GOT3 (cell line): ENCODE measurements around the gene AMFR.

ENCODE experiments used
- DNase-seq: peaks from one replicate; lab custom pipeline; 2025; ENCODE audit warnings: mixed read lengths; lab: John Stamatoyannopoulos, UW

The AMFR gene

DNA sequence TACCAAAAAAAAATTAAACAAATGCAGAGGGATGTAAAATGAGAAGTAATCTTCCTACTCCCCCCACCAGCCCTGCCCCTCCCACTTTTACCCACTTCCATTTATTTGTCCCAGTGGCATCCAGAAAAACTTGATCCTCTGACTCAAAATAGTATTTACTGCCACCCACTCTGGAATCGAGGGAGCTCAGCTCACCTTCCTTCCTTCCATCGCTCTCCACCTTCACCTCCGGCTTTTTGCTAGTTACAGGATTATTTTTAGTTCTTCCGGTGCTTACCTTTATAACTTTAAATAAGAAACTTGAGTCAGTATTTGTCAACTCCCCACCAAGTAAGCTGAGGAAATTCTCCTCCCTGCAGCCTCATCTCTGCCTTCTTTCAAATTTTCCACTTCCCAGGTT lies 94.9 kb downstream of the AMFR start:
- DNase-seq = no peak

DNA sequence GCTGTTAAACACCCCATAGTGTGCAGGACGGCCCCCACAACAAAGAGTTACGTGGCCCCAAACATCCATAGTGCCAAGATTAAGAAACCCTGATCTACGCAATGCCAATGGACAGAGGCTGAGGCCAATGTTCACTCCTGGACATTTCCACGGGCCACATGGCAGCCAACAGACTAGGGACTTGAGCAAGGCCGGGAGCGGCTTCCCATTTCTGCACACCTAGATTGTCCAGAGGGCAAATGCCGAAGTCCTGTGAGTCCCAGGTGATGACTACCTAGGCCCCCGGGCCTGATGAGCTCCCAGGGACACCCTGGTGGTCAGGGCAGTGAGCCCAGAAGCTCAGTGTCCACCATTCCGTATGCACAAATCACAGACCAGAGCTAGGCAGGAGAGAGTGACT lies 95.5 kb downstream of the AMFR start:
- DNase-seq = no peak

DNA sequence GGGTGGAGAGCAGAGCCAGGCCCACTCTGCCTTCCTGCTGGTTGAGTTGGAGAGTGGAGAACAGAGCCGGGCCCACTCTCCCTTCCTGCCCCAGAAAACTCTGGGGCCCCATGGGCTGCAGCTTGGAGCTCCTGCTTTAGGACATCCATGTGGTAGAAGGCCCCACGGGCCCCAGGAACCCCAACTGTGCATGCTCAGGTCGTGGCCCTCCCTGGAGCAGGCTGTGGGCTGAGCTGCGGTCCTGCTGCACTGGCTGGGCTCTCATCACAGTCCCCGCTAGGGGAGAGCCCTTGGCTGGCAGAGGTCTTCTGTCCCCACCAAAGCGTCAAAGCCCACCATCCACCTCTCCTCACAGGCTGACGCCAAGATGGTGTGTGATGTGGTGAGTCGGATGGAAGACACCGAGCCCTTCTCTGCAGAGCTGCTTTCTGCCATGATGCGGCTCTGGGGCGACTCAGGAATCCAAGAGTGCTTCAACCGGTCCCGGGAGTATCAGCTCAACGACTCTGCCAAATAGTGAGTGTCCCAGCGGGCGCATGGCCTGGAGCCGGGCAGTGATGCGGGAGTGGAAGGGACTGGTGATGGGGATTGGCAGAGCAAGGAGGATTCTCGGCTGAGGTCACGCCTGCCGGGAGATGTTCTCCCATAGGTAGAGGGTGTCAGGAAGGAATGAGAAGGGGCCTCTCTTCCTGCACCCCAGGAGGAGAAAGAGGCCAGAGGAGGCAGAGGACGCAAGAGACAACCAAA lies 96.9 kb downstream of the AMFR start:
- DNase-seq = no peak

DNA sequence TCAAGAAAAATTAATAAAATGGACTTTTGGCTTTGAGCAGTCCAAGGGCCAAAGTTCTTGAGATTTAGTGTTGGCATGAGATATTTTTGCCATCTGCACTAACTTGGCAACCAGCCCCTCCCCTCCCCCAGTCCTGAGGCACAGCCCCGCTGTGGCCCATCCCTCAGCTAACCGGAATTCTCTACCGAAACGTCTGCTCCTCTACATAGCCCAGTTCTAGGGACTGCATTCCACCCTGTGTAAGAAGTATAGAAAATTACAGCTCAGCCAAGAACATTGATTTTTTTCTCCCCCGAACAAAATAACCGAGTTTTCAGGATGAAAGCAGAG lies 97.5 kb downstream of the AMFR start:
- no peak for DNase-seq

DNA sequence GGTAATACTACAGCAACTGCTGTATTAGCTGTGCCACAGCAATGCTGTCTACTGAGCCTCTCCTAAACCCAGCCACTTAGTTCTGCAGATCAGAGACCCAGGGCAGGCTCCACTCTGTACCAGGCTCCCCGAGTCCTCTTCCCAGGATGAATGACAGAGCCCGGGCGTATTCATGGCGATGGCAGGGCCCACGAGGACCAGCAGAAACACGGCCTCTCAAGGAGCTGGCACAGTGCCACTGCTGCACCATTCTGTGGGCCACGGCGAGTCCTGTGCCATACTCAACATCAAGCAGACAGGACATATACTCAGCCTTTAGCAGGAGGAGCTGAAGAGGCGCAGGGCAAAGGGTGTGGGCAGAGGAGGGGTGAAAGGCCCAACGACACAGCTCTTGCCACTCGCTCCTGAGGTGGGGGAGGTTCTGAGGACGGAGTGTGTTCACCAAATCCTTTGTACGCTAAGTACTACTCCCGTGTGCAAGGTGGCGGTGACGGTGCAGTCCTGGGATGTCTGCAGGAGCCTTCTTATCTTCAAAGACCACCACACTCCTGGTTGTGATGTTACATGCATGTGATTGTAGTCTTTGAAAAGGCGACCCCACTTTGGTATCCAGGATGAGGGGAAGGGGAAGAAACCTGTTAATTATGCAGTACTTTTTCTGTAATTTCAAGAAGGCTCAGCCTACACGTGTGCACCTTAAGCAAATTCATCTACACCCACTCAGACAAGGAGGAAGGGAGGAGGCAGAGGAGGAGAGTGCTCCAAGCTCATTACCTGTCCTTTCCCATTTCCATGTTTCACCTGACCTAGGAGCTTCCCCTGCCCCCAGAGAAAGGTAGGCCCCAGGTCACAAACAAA lies 98.0 kb downstream of the AMFR start:
- DNase-seq = no peak

DNA sequence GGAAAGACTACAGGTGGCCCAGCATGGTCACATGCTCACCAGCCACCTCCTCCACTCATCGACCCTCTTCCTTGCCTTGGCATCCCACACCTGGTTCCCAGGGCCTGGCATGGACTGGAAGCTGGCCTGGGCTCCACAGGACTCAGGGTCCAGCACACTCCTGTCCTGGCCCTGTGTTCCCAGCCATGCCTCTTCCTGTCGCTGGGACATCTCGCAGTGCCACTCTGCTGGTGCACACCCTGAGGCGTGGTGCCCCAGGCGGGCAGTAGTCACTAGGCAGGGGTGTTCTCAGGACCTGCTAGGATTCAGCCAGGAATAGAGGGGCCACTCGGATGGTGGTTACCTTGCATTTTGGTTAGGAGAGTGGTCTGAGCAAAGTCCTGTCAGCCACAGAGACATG lies 99.4 kb downstream of the AMFR start:
- DNase-seq = no peak

DNA sequence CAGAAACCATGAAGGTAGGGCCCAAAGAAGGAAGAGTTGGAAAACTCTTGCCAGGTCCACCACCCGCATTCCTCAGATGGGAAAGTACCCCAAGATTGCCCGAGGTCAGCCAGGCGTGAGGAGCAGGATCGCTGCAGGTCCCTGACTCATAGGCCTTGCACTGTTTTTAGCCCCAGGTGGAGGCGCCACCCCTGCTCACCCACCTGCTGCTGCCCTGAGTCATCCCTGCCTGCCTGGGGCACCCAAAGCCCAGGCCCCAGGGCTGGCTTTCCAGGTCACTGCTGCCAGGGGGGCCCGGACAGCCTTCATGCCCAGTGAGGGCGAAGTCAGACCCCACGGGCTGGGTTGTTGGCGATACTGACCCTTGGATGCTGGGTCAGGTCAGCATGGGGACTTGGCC lies 100.9 kb downstream of the AMFR start:
- no peak for DNase-seq

DNA sequence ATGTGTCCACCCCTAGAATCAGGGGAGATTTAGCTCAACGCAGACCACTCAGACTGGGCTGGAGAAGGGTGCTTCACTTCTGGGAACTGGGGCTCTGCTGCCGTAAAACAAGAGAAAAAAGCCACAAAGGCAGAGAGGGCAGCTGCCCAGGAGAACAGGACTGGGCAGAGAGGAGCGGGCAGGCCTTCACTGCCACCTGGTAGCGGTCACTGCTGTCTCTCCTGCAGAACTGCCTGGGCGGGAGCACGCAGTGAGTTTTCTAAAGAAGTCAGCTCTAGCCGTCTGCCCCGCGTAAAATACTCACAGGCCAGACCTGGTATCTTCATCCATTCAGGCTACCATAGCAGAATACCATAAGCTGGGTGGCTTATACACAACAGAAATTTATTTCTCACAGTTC lies 103.8 kb downstream of the AMFR start:
- no peak for DNase-seq

DNA sequence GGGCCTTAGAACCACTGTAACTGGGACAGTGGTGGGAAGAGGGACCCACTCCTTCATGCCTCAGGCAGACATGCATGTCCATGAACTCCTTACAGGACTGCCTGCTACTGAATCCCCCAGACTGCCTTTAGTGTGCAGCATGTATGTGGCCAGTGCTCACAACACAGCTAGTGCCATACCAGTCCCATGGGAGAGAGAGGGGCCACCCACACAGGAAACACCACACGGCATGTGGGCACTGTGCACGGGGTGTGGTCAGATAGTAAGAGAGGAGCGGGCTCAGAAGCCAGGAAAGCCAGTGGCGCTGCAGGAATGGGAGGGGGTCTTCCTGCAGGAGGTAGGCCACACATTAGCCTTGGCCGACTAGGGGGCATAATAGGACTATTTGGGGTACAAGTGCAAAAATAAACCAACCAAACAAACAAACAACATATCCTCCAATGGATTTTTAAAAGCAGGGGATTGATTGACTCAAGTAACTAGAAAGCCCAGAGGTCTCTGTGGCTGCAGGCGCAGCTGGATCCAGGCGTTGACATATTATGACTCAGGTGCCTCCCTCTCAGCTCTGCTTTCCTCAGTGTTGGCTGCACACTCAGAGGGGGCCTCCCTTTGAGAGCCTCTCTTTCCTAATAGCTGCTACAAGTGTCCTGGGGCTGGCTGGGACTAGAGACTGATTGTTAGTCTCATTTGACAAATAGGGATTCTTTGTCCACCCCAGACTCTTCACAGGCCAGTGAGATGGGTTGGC lies 104.4 kb downstream of the AMFR start:
- no peak for DNase-seq

DNA sequence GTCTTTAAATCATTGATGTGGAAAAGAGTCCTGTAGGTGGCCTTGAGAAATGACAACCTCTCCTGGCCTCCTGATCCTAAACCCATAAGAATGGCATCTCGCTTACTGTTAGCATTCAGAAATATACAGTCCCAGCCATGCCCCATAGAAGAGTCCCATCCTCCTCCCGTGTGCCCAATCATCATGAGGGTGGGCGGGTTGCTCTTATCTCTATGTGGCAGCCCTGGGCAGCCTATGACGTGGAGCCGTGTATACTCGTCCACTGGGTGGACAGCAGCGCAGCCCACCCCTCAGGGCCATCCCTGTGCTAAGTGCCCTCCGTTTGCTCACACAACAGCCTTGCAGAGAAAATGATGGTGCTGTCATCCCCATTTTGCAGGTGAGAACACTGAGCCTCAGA lies 105.3 kb downstream of the AMFR start:
- no peak for DNase-seq

DNA sequence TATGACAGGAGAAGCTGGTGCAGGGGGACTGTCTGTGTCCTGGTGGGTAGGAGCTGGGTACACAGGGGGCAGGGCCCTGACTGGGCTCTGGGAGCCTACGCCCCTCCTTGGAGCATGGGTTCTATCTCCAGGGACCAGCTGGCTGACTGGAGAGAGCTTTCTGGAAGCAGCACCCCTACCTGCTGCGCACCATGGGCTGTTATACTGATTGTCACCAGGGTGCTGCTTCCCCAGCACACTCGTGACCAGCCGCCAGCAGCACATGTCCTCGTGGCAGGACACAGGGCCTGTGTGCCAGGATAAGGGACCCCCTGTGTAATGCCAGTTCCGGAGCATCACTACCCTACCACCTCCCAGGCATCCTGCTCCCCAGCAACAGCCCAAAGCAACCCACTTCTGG lies 106.0 kb downstream of the AMFR start:
- DNase-seq = no peak

DNA sequence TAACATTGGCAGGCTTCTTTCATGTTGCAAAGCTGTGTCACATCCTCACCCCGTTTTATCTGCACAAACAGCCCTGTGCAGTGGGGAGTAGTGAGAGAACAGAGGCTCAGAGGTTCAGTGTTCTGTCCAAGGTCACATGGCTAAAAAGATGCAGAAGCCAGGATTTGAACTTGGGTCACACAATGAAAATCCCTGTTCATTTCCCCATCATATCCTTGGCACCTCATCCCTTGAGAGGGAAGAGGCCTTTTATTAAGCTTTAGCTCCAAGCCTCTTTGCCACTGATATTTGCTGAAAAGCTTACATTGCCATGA lies 106.6 kb downstream of the AMFR start:
- no peak for DNase-seq

DNA sequence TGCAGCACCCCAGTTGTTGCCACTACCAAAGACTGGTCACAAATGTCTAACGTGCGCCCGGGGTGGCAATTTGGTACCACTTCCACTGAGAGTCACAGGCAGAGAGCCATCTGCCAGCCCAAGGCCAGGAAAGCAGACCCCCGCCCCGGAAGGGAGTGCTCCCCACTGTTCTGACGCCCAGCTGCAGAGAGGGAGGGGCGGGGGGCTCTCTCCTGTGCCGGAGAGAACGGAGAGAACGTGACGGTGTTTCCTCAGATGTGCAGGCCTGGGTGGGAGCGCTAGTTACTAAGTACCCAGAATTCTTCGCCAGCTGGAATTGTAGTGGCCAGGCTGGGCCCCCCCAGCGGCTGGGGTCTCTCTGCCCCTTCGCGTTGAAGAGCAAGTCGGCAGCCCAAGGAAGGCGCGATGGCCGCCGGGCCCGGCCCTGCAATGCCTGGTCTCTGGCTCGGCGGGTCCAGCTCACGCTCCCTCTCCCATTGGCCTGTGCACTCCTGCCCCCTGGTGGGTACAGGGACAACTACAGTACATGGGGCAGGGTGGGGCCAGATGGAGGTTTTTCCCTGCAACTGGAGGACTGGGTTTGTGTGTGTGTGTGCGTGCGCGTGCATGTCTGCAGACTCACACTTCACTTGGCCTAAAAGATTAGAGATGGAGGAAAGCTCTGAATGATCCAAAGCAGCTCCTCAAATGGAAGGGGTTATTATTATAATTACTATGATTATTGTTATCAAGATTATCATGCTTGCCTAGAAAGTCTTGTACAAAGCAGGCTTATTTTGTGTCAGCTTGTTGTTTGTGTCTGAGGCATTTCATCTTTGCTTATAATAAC lies 107.1 kb downstream of the AMFR start:
- peak; percentile 46 for DNase-seq

DNA sequence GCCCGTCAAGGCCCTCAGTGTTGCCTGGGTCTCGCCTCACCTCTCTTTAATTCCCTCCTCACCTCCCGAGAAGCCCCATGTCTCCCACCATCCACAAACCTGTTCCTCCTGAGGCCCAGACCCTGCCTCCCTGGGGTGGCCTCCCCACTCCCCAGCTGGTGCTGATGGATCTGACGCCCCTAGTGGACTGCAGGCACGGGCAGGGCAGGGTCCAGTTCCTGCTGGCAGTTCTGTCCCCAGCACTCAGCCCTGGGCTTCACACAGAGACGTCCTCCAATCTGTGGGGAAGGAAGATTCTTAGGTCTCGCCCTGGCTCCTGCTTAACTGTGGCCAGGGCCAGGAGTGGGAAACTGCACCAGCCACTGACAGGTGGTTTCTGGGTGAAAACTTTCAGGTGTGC lies 108.8 kb downstream of the AMFR start:
- DNase-seq = no peak

DNA sequence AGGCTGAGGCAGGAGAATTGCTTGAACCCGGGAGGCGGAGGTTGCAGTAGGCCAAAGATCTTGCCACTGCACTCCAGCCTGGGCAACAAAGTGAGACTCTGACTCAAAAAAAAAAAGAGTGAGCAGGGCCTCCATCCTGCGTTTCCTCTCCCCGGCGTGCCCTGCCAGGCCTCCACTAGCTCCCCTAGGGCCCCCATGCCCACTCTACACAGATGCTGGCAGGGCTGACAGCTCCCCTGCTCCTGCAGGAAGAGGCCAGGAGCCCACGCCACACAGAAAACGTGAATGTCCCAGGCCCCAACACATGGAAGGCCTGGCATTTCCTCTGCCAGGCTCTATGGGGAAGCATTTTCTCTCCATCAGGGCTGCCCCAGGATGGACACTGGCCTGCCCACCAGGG lies 109.4 kb downstream of the AMFR start:
- DNase-seq = no peak

DNA sequence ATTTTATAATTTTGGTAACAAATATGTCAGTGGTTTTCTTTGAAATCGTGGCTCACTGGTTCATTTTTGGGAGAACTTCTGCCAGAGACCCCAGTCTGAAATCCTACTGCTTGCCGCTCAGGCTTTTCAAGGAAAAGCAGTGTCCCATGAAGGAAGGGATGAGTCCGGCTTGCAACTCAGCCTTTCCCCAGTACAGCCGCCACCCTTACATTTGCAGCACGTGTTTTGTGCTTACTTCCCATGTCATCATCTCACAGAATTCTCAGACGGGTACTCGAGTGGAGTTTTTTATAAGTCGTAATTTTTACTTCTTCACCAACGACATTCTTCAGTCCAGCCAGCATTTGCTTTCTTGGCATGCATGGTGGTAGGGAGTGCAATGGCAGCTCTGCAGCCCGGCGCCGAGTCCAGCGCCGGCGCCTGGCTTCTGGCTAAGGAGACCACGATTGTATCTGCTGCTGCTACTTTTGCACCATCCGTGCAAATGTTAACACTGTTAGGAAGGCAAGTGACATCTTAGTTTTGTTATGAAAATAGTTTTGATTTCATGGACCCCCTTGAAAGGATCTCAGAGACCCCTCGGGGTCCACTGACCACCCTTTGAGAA lies 111.0 kb downstream of the AMFR start:
- no peak for DNase-seq

DNA sequence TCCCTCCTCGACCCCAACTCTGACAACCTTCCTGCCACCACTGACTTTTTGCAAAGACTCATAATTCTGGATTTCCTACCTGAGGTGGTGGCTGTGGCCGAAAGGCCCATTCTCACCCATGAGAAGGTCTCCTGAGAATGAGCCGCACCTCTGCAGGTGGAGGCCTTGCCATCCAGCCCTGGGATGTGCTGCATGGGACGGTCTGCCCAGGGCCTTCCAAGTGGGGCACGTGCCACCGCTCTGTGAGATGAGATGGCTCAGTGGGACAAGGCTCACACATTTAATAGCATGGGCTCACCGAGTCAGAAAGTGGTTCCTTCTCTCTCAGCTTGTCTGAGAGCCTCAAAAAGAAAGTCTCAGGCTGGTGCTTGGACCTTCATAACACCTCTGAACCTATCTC lies 112.8 kb downstream of the AMFR start:
- no peak for DNase-seq

DNA sequence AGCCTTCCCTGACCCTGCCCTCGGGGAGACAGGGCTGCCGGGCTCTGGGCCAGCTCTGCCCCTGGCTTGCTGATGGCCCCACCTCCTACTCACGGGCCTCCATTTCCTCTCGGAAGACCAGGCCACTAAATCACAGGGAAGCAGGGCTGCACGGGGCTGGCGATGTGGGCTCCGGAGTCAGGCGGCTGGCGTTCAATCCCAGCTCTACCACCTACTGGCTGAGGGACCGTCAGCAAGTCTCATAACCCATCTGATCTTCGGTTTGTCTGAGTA lies 113.4 kb downstream of the AMFR start:
- DNase-seq = no peak
